GM19351 (cell line): ENCODE data around the gene SUSD1.

Experiments used
- ATAC-seq: cut with Tn5 transposase; IDR thresholded peaks from one replicate; pipeline ENCODE4 v1.9.1; 2021; ENCODE audit warnings: mild to moderate bottlenecking, moderate library complexity; ENCODE audit not compliant: unreplicated experiment

Gene SUSD1

DNA sequence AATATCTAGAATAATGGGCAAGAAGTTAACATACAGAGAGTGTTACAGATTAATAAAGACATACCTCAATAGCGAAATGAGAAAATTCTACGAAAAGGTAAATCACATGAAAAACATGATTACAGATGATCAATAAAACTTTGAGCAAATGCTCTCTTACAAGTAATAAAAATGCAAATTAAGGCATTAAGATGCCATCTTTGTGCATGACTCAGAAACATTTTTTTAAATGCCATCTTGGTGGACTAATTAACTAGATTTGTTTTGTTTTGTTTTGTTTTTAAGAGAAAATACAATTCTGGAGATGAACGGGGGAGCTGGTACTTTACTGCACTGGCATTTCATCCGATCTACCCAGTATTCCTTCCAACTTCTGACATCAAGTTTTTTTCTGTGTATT, 130.2 kb downstream of the SUSD1 start:
- no peak for ATAC-seq

DNA sequence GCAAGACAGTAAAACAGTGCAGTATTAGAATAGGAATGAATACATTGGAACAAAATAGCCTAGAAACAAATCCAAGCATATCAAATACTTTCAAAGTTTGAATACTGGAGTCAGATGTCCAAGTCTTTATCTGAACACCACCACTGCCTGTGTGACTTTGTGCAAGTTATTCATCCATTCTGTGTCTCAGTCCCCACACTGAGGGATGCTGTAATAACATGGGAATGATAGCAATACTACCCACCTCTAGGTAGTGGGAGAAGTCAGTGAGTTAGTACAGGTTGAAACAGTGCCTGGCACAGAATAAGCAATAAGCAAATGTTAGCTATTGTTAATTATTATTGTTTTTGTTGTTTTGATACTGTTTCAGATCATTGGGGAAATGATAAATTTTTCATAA, 130.9 kb downstream of the SUSD1 start:
- ATAC-seq, result no peak

DNA sequence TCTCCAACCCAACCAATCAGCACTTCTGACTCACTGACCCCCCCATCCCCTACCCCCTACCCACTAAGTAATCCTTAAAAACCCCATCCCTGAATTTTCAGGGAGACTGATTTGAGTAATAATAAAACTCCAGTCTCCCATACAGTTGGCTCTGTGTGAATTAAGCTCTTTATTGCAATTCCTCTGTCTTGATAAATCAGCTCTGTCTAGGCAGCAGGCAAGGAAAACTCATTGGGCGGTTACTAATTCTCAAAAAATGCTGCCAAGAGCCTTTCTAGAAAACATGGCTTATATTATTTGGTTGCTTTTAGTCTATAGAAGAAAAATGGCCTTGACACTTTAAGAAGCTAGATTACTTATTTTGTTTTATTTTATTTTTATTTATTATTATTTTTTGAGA, 131.7 kb downstream of the SUSD1 start:
- no peak for ATAC-seq

DNA sequence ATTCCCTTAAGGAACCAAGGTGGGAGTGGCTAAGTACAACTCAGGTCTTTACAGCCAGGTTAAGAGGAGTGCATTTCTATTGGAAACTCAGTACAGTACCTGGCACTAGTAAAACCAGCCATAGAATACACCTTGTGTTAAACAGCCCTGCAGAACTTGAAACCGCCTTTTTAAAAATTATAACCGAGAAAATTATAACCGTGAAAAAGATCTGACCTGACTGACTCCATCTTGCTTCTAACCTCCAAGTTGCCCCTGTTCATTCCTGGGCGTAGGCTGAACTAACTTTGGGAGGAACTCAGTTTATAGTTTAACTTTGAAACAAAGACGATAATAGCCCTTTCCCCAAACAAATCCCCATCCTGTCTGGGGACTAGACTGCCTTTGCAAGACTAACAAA, 132.3 kb downstream of the SUSD1 start:
- ATAC-seq, result no peak

DNA sequence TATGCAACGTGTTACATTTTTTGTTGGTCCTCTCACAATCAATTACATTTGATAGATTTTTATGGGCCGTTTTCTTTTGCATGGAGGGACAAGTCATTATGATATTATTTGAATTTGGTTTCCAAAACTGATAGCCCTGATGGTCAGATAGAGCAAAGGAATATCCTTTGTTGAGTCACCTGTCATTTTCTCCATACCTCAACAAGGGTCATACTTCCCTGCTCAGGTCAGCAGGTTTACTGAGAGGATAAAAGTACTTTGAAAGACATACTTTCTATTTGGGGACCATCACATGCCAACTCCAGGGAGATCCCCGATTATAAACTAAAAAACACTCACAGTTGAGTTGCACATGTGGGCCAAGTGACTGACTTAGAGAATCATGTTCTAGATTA, 132.9 kb downstream of the SUSD1 start:
- no peak for ATAC-seq

DNA sequence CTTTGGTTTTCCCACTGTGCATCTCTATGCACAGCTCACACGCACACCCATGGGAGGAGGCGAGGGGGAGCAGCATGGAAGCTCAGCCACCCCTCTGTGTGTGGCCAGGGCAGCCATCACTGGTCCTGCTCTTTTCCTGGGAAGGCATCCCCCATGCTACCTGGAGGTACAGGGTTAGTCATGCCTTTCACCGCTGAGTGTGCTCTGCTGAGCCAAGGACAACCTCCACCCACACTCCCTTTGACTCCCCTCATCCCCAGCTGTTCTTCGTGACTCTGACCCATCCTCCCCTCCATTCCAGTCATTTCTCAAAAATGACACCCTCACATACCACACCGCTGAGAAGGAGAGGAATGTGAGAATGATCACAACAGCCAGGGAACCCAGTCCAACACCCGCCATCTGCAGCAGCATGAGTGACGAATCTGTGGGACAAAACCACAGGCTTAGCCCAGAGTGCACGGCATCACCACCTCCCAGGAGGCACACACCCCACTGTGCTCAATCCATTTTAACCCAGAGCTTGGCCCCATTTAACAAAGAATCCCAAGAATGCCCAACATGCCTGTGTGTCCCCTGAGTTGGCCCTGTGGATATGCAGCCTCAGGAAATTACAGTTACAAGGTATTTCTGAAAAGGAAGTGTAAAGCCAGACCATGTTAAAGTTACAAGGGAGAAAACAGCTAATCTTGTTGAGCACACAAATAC, 133.4 kb downstream of the SUSD1 start:
- ATAC-seq, result no peak

DNA sequence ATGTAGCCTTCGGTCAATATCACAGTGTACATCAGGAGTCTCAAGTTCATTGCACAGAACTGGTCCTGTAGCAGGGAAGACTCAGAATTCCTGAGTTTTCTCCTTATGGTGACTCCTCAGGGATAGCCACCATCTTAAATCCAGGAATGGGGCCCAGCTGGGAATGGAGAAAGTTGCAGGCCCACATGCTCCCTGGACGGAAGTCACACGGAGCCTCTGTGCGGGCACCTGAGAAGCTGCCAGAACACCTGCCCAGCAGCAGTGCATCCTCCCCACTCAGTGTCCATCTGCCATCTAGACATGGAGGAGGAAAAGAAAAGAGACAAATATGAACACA, 133.9 kb downstream of the SUSD1 start:
- ATAC-seq, result no peak

DNA sequence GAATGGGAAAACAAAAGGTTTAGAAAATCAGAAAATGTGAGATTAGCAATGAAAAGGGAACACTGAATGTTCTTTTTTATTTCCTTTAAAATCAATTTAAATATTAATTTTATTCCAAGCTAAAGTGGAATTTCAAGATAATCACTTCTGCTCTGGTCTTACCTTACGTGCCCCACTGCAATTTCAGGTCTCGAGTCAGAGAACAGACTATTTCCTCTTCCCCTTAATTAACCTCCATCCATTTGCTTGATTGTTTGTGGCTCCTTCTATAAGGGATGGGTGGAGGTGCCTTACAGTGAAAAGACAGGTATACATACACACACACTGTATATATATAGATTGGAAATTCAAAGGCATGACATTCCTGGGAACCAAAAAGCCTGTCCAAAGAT, 137.1 kb downstream of the SUSD1 start:
- ATAC-seq, result no peak

DNA sequence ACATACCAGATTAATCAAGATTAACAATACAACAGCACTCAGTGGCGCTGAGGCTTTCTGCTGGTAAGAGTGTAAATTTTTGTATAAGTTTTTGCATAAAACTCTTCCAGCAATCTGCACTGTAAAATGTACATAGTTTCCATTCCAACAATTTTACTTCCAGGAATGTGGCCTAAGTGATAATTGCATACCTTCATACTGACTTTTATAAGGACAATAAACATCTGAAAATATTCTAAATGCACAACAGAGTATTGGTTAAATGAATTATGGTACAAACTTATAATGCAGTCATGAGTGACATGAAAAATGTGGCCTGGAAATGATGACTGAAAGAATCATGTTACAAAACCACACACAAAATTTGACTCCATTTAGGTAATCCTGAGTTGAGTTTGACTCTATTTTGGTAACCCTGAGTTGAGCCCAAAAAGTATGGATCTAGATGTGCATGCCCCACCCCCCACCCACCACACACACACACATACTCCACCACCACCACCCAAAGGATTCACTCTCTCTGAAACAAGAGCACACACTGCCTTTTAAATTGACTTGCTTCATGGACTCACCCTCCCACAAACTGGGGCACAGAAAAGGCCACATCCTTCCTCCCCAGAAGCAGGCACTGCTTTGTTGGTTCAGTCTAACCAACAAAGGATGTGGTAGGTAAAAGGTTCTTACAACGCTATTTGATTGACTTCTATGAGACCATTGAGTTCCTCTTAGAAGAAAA, 137.6 kb downstream of the SUSD1 start:
- ATAC-seq, result peak; percentile 52

DNA sequence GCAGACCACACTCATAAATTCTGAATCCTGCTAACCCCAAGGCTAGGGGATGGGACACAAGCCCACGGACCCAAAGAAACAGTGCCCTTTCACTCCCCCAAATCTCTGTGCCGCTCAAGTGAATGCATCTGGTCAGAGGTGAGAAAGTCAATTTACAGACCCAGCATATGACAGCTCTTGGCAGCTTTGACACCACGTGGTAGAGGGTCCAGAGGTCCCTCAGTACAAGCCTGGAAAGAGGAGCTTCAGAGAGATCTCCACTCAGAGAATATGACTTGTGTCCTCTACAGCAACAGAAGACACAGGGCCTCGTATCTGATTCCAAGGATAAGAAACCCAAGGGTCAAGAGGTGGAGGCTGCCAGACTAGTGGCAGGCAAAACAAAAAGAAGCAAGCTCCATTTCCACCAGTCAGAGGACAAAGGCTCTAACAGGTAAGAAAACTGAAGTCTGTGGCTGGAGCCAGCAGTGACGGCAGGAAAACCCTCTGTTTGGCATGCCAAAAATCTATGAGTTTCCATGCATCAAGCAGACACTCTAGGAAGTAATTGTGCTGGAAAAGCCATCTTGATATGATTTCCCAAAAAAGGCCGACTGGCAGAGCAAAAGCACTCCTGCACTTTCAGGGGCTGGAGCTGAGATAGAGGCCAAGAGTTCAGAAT, 139.8 kb downstream of the SUSD1 start:
- no peak for ATAC-seq

DNA sequence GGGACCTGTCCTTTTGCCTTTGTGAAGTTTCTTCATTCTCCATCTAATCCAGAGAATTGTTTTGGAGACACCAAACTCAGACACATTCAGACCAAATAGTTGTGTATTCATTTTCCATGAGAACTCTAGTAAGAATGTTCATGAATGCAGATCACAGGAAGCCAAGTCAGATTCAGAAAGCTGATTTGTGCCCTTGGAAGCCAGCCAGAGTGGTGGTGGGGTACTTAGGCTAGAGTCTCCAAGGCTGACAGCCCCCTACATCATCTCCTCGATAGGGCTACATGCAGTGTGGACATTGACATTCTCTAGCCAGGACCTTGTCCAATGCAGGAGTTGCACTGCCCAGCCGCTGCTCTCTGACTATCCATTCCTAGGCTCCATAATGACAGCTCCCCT, 140.9 kb downstream of the SUSD1 start:
- ATAC-seq, result no peak

DNA sequence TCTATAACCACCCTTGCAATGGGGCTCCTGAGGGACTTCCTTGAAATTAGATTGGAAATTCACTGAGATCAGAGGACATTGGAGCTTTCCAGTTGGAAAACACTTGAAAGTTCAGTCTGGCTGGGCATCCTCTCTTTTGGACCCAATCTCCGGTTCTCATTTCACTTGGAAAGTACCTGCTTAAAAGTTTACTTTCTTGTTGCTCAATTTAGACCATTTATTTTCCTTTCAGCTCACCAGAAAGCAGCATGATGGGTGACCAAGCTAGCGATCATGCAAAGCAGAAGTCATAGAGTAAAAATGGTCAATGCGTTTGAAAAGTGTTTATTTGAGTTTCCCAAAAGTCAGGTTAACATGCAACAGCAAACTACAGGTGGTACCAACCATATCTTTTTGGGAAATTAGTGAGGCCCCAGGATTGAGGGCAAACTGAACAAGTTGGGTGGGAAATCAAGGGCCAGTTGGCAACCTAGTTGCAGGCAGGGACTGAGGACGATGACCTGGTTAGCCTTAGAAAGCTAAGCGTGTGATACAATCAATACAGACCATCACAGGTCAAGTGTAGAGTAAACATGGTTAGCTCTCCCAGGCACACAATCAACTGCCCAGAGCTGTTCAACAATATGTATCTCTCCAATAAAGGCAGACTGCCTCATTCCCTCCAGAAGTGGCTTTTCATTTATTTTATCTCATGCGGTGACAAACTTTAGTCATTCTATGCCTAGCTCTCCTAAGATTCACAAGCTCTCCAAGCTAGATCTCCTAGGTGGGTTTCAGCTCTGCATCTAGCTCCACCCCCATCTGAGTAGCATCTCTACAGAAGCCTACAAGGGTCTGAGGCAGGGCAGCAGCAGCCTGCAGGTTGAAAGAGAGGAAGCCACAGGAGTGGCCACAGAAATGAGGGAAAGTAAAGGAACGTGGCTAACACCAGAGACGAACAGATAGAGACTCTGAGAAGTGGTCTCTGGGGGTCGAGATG, 141.6 kb downstream of the SUSD1 start:
- no peak for ATAC-seq

DNA sequence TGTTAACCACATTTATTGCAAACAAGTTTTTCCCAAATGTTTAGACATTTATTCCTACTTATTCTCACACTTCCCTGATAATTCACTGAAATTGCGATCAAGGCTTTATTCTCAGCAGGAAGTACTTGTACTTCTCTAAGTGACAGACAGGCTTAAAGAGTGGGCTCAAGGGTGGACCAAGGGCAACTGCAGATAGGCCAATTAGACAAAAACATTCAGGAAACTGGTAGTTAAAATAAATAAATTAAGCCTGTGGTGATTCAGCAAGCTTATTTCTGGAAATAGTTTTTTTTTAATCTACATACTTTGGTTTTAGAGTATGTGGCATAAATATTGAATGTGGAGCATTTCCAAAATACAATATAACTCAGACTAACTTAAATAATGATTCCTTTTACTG, 142.4 kb downstream of the SUSD1 start:
- no peak for ATAC-seq

DNA sequence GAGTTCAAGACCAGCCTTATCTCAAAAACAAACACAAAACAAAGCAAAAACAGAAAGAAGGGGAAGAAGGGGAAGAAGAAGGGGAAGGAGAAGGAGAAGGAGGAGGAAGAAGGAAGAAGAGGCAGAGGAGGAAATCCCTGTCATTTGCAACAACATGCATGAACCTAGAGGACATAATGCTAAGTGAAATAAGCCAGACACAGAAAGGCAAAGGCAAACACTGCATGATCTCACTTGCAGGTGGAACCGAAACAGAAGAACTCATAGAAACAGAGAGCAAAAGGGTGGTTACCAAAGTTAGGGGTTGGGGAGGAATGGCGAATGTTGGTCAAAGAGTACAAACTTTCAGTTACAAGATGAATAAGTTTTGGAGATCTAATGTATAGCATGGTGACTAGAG, 143.1 kb downstream of the SUSD1 start:
- ATAC-seq, result peak; percentile 48

DNA sequence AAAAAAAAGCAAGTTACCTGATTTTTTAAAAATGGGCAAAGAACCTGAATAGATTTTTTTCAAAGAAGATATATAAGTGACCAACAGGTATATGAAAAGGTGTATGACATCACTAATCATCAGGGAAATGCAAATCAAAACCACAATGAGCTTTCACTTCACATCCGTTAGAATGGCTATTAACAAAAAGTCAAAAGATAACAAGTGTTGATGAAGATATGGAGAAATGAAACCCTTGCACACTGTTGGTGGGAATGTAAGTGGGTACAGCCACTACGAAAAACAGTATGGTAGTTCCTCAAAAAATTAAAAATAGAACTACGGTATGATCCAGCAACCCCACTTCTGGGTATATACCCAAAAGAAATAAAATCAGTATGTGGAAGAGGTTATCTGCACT, 143.7 kb downstream of the SUSD1 start:
- ATAC-seq, result no peak

DNA sequence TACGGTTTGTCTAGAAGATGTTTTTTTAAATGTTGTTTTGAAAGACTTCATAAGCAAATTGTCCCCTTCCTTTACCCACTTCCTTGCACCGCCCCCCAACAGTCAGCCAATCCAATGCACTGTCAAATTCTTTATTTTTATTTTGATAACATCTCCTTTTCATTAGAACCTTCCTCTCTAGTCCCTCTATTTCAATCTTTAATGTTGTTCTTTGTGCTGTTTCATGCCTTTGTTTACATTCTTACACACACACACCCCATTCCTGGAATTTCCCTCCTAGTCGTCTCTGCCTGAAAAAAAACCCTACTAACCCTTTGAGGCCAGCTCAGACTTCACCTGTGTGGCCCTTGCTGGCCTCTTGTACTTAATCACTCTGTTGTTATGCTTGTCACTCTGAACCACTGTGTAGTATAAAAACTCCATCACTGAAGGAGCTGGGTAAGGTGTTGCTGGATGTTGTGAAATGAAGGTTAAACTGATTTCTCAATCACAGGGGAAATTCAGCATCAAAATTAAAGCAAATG, 145.1 kb downstream of the SUSD1 start:
- ATAC-seq, result no peak

DNA sequence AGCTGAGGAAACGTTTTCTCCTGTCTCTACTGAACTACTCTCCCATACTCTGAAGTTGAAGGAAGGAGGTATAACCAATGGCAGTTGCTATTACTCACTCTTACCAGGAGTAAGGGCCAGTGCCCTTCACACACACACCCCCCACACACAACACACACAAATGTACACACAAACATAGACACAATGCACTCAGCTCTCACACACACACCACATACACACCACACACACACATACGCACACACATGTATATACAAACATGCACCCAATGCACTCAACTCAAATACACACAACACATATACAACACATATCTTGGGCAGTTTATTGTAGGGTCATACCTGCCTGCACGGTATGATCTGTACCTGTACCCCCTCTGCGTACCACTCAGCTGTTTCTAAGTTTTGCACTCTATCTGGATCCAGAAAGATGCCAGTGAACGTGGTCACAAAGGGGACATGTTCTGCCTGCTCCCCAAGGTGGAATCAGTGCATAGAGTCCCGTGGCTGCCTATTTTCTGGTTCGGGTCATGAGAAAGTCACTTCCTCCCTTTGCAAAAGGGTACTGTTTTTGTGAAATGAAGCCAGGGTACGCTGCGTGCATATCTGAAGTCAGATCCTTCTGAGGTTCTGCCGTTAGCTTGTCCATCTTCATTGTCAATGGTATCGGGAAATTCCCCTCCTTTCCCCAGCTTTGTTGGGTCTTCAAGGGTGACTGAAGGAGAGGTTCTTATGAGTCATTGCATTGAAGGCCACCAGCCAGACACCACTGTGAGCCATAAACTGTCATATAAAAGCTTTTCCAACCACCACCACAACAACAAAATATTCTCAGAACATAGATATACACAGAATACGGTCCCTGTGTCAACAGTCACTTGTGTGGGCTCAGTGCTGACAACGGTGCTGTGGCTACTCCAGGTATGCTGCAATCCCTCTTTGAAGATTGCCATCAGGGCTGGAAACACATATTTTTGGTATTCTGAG, 146.6 kb downstream of the SUSD1 start:
- peak; percentile 48 for ATAC-seq

DNA sequence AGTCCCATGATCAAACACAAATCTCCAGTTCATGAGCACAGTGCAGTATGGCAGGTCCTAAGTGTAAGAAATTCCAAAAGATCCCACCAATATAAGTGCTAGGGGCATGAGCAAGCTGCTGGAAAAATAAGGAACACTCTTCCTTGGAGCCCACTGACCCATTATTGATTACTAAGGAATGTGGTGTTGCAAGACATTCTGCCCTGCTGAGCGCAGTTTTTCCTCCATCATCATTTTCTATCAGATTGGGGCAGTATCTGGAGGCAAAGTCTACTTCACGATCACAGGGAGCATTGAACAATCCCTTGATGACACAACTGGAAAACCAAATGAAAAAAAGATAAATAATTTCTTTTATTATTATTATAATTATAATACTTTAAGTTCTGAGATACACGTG, 149.2 kb downstream of the SUSD1 start:
- no peak for ATAC-seq

DNA sequence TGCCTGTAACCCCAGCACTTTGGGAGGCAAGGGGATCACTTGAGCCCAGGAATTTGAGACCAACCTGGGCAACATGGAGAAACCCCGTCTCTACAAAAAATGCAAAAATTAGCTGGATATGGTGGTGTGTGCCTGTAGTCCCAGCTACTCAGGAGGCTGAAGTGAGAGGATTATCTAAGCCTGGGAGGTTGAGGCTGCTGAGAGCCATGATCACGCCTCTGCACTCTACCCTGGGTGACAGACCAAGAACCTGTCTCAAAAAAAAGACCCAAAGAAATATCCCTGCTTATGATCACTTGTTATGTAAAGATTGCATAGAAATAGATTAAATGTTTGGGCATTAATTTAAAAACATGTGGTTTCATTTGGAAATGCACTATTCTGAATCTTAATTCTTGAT, 153.4 kb downstream of the SUSD1 start:
- no peak for ATAC-seq
